CD14-positive monocyte (primary cell): ENCODE results near the gene KLF9. TPM values are rescaled to one million over a fixed set of nuclear protein-coding genes. Genes with fewer than 3 reads are reported as not detected.
A peak's percentile ranks its signal among the peaks of the same experiment; 100 is the strongest.

Experiments
- DNase-seq, 3 donors: peaks; one replicate each; pipeline ENCODE4 v3.0.0-alpha.2; 2011 to 2022
- H2AFZ ChIP-seq: 2 replicates; pipeline ENCODE4 v1.6.0; 2012; ENCODE audit warnings: mild to moderate bottlenecking, low read depth, low read length, inconsistent platforms; ENCODE audit not compliant: insufficient read depth, poor library complexity, severe bottlenecking
- H3K27ac ChIP-seq, 2 donors: 1 replicate in 1 of 2; 2 replicates in 1 of 2; pipeline ENCODE4 v1.5.1; 2012 to 2013; ENCODE audit warnings: low read length in 2 of 2, control low read depth in 1 of 2, inconsistent platforms in 1 of 2, low read depth in 1 of 2, mild to moderate bottlenecking in 1 of 2
- H3K27me3 ChIP-seq, 2 donors: one replicate each; pipeline versions ENCODE4 v1.6.0 to v1.6.1; 2011 to 2013; ENCODE audit warnings: low read length in 2 of 2; ENCODE audit not compliant: control insufficient read depth in 2 of 2, insufficient read depth in 2 of 2
- H3K36me3 ChIP-seq, 2 donors: replicated peaks in 1 of 2; 1 replicate in 1 of 2; 2 replicates in 1 of 2; pipeline versions ENCODE4 v1.5.1 to v1.6.1; 2012 to 2013; ENCODE audit warnings: low read length in 2 of 2, control low read depth in 1 of 2, inconsistent platforms in 1 of 2, mild to moderate bottlenecking in 1 of 2; ENCODE audit not compliant: insufficient read depth in 2 of 2, control insufficient read depth in 1 of 2
- H3K4me1 ChIP-seq, 2 donors: 1 replicate in 1 of 2; 2 replicates in 1 of 2; pipeline versions ENCODE4 v1.5.1 to v1.6.1; 2012 to 2013; ENCODE audit warnings: low read length in 2 of 2, control low read depth in 1 of 2, inconsistent platforms in 1 of 2, mild to moderate bottlenecking in 1 of 2, moderate library complexity in 1 of 2; ENCODE audit not compliant: insufficient read depth in 2 of 2, control insufficient read depth in 1 of 2
- H3K4me2 ChIP-seq: replicated peaks from 2 replicates; pipeline ENCODE3; 2012; ENCODE audit warnings: low read length, moderate library complexity, mild to moderate bottlenecking; ENCODE audit not compliant: poor library complexity, severe bottlenecking; ENCODE audit errors: extremely low read depth
- H3K4me3 ChIP-seq, 3 experiments: fragments of 200-600 bp in 1 of 3; sonication (generic) in 1 of 3; replicated peaks in 1 of 3; 1 replicate in 2 of 3; 2 replicates in 1 of 3; pipeline ENCODE4 v1.5.1; 2011 to 2013; ENCODE audit warnings: low read length in 3 of 3, mild to moderate bottlenecking in 3 of 3, control low read depth in 2 of 3, low read depth in 2 of 3, inconsistent platforms in 1 of 3, moderate library complexity in 1 of 3
- H3K79me2 ChIP-seq: 2 replicates; pipeline ENCODE4 v1.6.0; 2012; ENCODE audit warnings: mild to moderate bottlenecking, control low read depth, inconsistent platforms, low read length, moderate library complexity; ENCODE audit not compliant: insufficient read depth
- H3K9ac ChIP-seq: 2 replicates; pipeline ENCODE4 v1.6.0; 2017; ENCODE audit warnings: low read length, mild to moderate bottlenecking; ENCODE audit not compliant: insufficient read depth, poor library complexity, severe bottlenecking
- H3K9me3 ChIP-seq, 2 donors: replicated peaks in 1 of 2; 1 replicate in 1 of 2; 2 replicates in 1 of 2; pipeline versions ENCODE4 v1.5.1 to v1.6.1; 2012 to 2013; ENCODE audit warnings: low read length in 2 of 2, control low read depth in 1 of 2; ENCODE audit not compliant: control insufficient read depth in 1 of 2, insufficient read depth in 1 of 2
- H4K20me1 ChIP-seq: 2 replicates; pipeline ENCODE4 v1.6.0; 2012; ENCODE audit warnings: mild to moderate bottlenecking, low read length, control low read depth, moderate library complexity; ENCODE audit not compliant: insufficient read depth
- H3K27ac Mint-ChIP-seq, 7 donors: one replicate each; pipeline ENCODE4 v1.8.0; 2020; ENCODE audit warnings: mild to moderate bottlenecking in 7 of 7, mixed read lengths in 7 of 7, moderate library complexity in 6 of 7, inconsistent platforms in 2 of 7
- H3K27me3 Mint-ChIP-seq, 3 donors: one replicate each; pipeline ENCODE4 v1.8.0; 2021 to 2022; ENCODE audit warnings: low read depth in 3 of 3, mild to moderate bottlenecking in 3 of 3, mixed read lengths in 3 of 3, moderate library complexity in 3 of 3, inconsistent platforms in 1 of 3
- H3K36me3 Mint-ChIP-seq, 2 donors: one replicate each; pipeline ENCODE4 v1.8.0; 2020; ENCODE audit warnings: mixed read lengths in 2 of 2, inconsistent platforms in 1 of 2, mild to moderate bottlenecking in 1 of 2
- H3K4me1 Mint-ChIP-seq: one replicate; pipeline ENCODE4 v1.8.0; 2020; ENCODE audit warnings: mild to moderate bottlenecking, mixed read lengths
- H3K4me3 Mint-ChIP-seq, 2 donors: one replicate each; pipeline ENCODE4 v1.8.0; 2020; ENCODE audit warnings: mild to moderate bottlenecking in 2 of 2, mixed read lengths in 2 of 2, moderate library complexity in 1 of 2
- H3K9me3 Mint-ChIP-seq, 7 donors: one replicate each; pipeline ENCODE4 v1.8.0; 2020 to 2022; ENCODE audit warnings: mixed read lengths in 7 of 7, mild to moderate bottlenecking in 6 of 7, moderate library complexity in 6 of 7, inconsistent platforms in 2 of 7
- WGBS: methylation state at CpG from one replicate; pipeline ENCODE4 v1.1.5; 2013; ENCODE audit warnings: missing lambda C conversion rate; ENCODE audit not compliant: insufficient coverage; 5-methylcytosine and 5-hydroxymethylcytosine counted together
- intact Hi-C, 2 donors: fragments of 100-400 bp; cut with micrococcal nuclease; formaldehyde crosslinking; loops; one replicate each; pipeline versions ENCODE4 v1.15.0 to v1.15.1; 2023
- polyA plus RNA-seq, 3 donors: library from polyadenylated mRNA; depleted of rRNA in 1 of 3; unstranded in 2 of 3; stranded (reverse) in 1 of 3; fragments of 300-500 nt in 2 of 3; fragments of >200 nt in 1 of 3; fragmentation: Illumina TruSeq in 2 of 3; gene quantifications; 1 replicate in 2 of 3; 2 replicates in 1 of 3; pipeline ENCODE4 v1.2.3, GENCODE V29; 2012 to 2021
- TF ChIP-seq, protein P1 (sequence below): fragments of 200-600 bp; IDR thresholded peaks from one replicate; pipeline ENCODE4 v1.8.0; 2022; ENCODE audit warnings: antibody characterized with exemption, mild to moderate bottlenecking

Gene KLF9
- polyA plus RNA-seq, 3 donors, result 0.18 to 26.1 (median 0.72) TPM

DNA sequence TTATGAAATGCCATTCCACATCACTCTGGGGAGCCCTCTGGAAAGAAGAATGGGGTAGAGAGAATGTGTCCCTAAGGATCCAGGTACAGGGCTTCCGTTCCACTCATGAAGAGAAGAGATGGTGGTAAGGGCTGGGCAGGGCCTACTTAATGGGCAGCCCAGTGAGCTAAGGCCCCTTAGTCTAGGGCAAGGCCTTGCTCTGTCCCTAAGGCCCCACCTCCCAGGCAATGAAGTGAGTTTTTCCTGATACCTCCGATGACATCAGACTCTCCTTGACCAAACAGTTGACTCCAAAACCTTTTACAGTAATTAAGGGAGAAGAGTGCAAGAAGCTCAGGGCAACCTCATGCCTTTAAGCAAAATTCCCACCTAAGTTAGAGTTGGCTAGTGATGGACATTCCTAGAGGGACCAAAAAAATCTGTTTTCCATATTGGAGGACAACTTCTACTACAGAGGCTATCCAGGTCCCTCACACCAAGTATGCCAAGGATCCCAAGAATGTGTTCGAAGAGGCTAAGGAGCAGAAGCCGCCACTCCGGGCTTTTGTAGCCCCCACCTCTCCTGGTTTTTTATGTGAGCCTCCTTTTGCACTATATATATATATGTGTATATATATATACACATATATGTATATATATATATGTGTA, 5.9 kb downstream of the KLF9 start:
- H3K9me3 ChIP-seq, result no peaks in the 10 kb centered on the region

DNA sequence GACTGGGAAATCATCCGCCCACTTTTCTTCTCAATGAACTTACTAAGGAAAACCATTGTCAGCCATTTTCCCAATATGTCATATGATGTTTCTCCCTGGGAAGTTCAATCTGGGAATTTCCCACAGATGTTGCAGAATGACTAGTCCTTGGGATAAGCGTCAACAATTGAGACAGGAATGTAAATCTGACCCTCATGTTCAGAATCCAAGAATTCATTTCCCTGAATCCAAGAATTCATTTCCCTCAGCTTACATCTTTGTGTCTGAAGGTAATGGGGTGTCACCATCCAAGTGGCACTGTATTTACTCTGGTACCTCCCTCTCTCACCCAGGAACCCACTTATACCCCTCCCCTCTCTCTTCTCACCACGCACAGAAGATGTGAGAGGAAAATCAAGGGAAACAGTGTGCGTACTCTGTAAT, 7.4 kb downstream of the KLF9 start:
- no peaks in the 10 kb centered on the region for H3K27me3 ChIP-seq
- Mint-ChIP-seq H3K9me3 (no peaks in the 10 kb centered on the region), H3K4me1 (peaks cover 59% of the 10 kb centered on the region), H3K4me3 (peak overlapping the region in 1 of 2 donors; percentile 89), H3K36me3 (peaks cover 0 to 3% of the 10 kb centered on the region in 2 donors), H3K27me3 (no peaks in the 10 kb centered on the region), H3K27ac (peak overlapping the region; percentile 69 to 97 (median 95))
- H4K20me1 ChIP-seq, result peaks cover 45% of the 10 kb centered on the region
- H3K4me1 ChIP-seq, result peaks cover 48 to 49% of the 10 kb centered on the region in 2 donors
- TF ChIP-seq, protein P1, sequence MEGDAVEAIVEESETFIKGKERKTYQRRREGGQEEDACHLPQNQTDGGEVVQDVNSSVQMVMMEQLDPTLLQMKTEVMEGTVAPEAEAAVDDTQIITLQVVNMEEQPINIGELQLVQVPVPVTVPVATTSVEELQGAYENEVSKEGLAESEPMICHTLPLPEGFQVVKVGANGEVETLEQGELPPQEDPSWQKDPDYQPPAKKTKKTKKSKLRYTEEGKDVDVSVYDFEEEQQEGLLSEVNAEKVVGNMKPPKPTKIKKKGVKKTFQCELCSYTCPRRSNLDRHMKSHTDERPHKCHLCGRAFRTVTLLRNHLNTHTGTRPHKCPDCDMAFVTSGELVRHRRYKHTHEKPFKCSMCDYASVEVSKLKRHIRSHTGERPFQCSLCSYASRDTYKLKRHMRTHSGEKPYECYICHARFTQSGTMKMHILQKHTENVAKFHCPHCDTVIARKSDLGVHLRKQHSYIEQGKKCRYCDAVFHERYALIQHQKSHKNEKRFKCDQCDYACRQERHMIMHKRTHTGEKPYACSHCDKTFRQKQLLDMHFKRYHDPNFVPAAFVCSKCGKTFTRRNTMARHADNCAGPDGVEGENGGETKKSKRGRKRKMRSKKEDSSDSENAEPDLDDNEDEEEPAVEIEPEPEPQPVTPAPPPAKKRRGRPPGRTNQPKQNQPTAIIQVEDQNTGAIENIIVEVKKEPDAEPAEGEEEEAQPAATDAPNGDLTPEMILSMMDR, result no peak
- no peak overlapping the region for H3K9ac ChIP-seq
- peaks cover 91% of the 10 kb centered on the region for H3K79me2 ChIP-seq
- H3K27ac ChIP-seq, result peak overlapping the region in 1 of 2 donors; percentile 88
- no peaks in the 10 kb centered on the region for H3K36me3 ChIP-seq
- peak overlapping the region; percentile 72 for H3K4me2 ChIP-seq
- no CpG with 5 or more reads among the region's 4 CpGs for WGBS
- H2AFZ ChIP-seq, result no peak overlapping the region
- H3K4me3 ChIP-seq, result peak overlapping the region in 1 of 3 experiments; percentile 74
- intact Hi-C loops, result loop anchor here in 1 of 2 donors (10.0 kb wide), 1 partner anchor 62 kb away; no protein-coding TSS in a partner anchor
- no peaks in the 10 kb centered on the region for H3K9me3 ChIP-seq
- peak in 1 of 3 donors; percentile 44 for DNase-seq

More for the DNA sequence above, 5.9 kb downstream of the KLF9 start:
- Histone ChIP-seq H3K27me3 (no peaks in the 10 kb centered on the region), H3K4me2 (no peak overlapping the region), H3K36me3 (no peaks in the 10 kb centered on the region), H3K79me2 (peaks cover 88% of the 10 kb centered on the region), H4K20me1 (peaks cover 43% of the 10 kb centered on the region), H3K4me1 (peaks cover 58 to 59% of the 10 kb centered on the region in 2 donors), H3K27ac (no peak overlapping the region), H3K9ac (no peak overlapping the region), H2AFZ (no peak overlapping the region), H3K4me3 (no peak overlapping the region)
- intact Hi-C loops, result loop anchor here in 1 of 2 donors (10.0 kb wide), 1 partner anchor 64 kb away; no protein-coding TSS in a partner anchor
- H3K27me3 Mint-ChIP-seq, result peaks cover 0 to 4% (median 0%) of the 10 kb centered on the region in 3 donors
- H3K36me3 Mint-ChIP-seq, result peaks cover 0 to 3% of the 10 kb centered on the region in 2 donors
- 100% methylated on average over 1 of the region's 5 CpGs for WGBS
- no peak for DNase-seq
- H3K27ac Mint-ChIP-seq, result peak overlapping the region in 1 of 7 donors; percentile 7
- H3K9me3 Mint-ChIP-seq, result no peaks in the 10 kb centered on the region
- peaks cover 55% of the 10 kb centered on the region for H3K4me1 Mint-ChIP-seq
- TF ChIP-seq, protein P1, result no peak
- no peak overlapping the region for H3K4me3 Mint-ChIP-seq
